ENCODE data around the gene P2RY12.

DNA sequence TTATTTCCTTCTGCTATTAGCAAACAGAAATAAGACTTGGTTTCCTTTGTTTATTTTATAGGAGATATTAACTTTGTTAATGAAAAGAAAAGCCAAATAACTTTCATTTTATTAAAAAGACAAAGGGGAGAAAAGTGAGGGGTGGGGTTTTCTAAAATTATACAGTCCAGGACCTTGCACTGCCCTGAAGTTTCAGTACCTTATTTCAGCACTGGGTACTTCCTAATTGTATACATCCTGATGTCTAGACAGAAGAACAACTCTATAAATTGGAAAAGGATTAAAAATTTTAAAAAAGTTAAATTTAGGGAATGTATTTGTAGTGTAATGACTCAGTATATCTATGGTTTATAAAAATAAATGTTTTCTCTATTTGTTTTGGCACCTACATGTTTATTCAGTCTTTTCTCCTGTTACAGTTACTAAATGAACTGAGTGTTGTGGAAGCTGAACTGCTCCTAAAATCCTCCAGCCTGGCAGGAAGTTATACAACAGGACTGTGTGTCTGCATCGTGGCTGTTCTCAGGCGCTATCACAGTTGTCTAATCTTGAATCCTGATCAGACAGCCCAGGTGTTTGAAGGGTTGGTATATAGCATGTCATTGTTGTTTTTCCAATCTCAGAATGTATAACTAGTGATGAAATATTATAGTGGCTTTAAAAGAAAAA is 27.6 kb downstream of the P2RY12 start:
- TF ChIP-seq, protein P1, sequence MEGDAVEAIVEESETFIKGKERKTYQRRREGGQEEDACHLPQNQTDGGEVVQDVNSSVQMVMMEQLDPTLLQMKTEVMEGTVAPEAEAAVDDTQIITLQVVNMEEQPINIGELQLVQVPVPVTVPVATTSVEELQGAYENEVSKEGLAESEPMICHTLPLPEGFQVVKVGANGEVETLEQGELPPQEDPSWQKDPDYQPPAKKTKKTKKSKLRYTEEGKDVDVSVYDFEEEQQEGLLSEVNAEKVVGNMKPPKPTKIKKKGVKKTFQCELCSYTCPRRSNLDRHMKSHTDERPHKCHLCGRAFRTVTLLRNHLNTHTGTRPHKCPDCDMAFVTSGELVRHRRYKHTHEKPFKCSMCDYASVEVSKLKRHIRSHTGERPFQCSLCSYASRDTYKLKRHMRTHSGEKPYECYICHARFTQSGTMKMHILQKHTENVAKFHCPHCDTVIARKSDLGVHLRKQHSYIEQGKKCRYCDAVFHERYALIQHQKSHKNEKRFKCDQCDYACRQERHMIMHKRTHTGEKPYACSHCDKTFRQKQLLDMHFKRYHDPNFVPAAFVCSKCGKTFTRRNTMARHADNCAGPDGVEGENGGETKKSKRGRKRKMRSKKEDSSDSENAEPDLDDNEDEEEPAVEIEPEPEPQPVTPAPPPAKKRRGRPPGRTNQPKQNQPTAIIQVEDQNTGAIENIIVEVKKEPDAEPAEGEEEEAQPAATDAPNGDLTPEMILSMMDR (IDR thresholded peaks at IDR 0.05) = no peak
- TF ChIP-seq POLR2A (IDR thresholded peaks at IDR 0.05) = no peak
